Adipocyte (in vitro differentiated cells): Measurements from ENCODE around the gene SHROOM3.

Source experiments
- DNase-seq: peaks from one replicate; pipeline ENCODE4 v3.0.0-alpha.2; 2015; ENCODE audit warnings: low read depth
- H3K27me3 ChIP-seq: replicated peaks from 2 replicates; pipeline ENCODE4 v1.7.0; 2013; ENCODE audit warnings: mild to moderate bottlenecking, low read length, moderate library complexity; ENCODE audit not compliant: control insufficient read depth, insufficient read depth
- H3K36me3 ChIP-seq: 2 replicates; pipeline ENCODE4 v1.7.0; 2013; ENCODE audit warnings: low read length, mild to moderate bottlenecking, moderate library complexity; ENCODE audit not compliant: control insufficient read depth, insufficient read depth, severe bottlenecking
- H3K4me1 ChIP-seq: 2 replicates; pipeline ENCODE4 v1.7.0; 2013; ENCODE audit warnings: mild to moderate bottlenecking, low read length, moderate library complexity; ENCODE audit not compliant: control insufficient read depth, insufficient read depth
- H3K4me3 ChIP-seq: 2 replicates; pipeline ENCODE4 v1.7.0; 2013; ENCODE audit warnings: mild to moderate bottlenecking, low read length, moderate library complexity
- H3K9ac ChIP-seq: 2 replicates; pipeline ENCODE4 v1.7.0; 2013; ENCODE audit warnings: mild to moderate bottlenecking, low read length, moderate library complexity
- H3K9me3 ChIP-seq: 2 replicates; pipeline ENCODE4 v1.7.0; 2013; ENCODE audit warnings: mild to moderate bottlenecking, low read length, moderate library complexity; ENCODE audit not compliant: control insufficient read depth

SHROOM3 gene

DNA sequence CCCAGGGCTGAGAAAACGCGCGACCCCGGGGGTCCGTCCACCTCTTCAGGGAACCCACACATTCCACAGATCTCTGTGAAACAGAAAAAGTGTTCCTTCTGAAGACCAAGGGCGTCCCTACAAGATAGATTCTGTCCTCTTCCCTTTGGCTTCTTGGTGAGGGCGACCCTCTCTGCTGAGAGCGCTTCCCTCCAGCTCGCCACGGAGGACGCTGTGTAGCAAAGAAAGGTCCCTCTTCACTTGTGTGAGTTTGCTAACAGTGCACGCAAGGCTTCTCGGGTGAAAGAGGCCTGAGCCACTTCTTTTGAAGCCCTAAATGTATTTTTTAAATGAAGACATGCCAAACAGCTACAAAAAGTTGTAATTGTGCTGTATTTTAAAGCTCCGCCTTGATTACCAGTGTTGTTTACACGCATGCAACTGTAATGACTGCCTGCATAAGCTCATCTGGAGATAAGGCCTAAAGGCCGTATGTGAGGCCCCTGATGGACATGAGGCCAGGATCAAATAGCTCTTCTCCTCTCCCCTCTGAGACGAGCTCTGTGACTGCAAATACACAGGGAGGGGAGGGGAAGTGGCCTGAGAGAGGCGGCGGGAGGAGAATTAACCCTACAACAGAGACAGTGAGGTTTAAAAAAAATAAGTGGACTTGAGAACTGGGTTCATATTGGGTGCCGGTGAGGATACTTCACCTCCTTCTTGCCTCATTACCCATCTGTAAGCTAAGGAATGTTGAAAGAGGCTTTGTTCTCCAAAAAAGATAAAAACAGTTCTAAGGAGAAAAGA is 367.4 kb downstream of the SHROOM3 start:
- no peak overlapping the region for H3K4me3 ChIP-seq
- no peaks in the 10 kb centered on the region for H3K4me1 ChIP-seq
- H3K27me3 ChIP-seq = no peaks in the 10 kb centered on the region
- DNase-seq = no peak
- H3K9me3 ChIP-seq = no peaks in the 10 kb centered on the region
- H3K36me3 ChIP-seq = no peaks in the 10 kb centered on the region
- H3K9ac ChIP-seq = no peak overlapping the region

DNA sequence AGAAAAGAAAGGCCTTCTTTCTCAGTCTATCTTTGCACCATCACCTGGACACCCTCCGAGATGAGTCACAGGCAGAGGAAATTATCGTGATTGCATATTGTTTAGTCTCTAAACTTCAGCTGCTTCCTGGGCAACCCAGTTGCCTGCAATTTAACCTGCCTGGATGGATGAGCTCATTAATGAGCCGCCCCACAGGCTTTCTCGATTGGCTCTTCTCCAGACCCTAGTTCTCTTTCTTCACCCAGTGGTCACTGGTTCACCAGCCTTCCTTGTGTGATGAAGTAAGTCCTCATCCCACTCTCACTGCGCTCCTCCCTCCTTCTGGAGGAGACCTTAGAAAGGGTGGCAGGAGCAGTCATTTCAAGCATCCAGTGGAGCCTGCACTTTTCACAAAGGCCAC is 368.5 kb downstream of the SHROOM3 start:
- no peaks in the 10 kb centered on the region for H3K36me3 ChIP-seq
- no peaks in the 10 kb centered on the region for H3K4me1 ChIP-seq
- H3K9me3 ChIP-seq = peaks cover 9% of the 10 kb centered on the region
- no peaks in the 10 kb centered on the region for H3K27me3 ChIP-seq
- no peak overlapping the region for H3K9ac ChIP-seq
- no peak overlapping the region for H3K4me3 ChIP-seq
- peak; percentile 44 for DNase-seq

GRCh38 chr4:76804096-76804495 is 369.1 kb downstream of the SHROOM3 start:
- no peak overlapping the region for H3K9ac ChIP-seq
- no peaks in the 10 kb centered on the region for H3K36me3 ChIP-seq
- H3K27me3 ChIP-seq = no peaks in the 10 kb centered on the region
- peaks cover 10% of the 10 kb centered on the region for H3K9me3 ChIP-seq
- no peak for DNase-seq
- no peak overlapping the region for H3K4me3 ChIP-seq
- no peaks in the 10 kb centered on the region for H3K4me1 ChIP-seq

DNA sequence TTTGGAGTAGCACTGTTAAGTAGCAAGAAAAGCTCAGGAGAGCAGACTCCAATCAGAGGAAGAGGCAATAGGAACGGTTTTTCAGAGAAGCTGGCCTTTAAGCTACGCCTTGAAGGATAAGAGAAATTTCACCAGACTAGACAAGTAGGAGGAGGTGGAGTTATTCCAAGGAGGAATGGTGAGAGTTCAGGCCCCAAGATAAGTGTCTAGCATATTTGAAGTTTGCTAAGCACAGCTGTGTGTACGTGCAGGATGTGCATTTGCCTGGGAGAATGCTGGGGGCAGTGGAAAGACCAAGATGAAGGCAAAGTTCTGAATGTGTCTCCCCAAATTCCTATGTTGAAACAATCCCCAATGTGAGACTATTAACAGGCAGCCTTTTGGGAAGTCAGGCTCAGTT is 371.3 kb downstream of the SHROOM3 start:
- Histone ChIP-seq H3K9ac (no peak overlapping the region), H3K27me3 (no peaks in the 10 kb centered on the region), H3K4me3 (no peak overlapping the region), H3K4me1 (peaks cover 3% of the 10 kb centered on the region), H3K9me3 (peaks cover 10% of the 10 kb centered on the region), H3K36me3 (no peaks in the 10 kb centered on the region)
- DNase-seq = no peak

DNA sequence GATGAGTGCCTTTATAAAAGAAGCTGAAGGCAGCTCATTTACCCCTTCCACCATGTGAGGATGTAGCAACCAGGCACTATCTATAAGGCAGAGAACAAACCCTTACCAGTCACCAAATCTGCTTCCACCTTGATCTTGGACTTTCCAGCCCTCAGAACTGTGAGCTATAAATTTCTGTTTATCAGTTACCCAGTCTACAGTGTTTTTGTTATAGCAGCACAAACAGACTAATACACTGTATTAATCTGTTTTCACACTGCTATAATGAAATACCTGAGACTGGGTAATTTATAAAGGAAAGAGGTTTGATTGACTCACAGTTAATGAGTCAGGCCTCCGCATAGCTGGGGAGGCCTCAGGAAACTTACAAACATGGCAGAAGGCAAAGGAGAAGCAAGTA is 371.7 kb downstream of the SHROOM3 start:
- Histone ChIP-seq H3K9me3 (peaks cover 10% of the 10 kb centered on the region), H3K36me3 (no peaks in the 10 kb centered on the region), H3K4me1 (peaks cover 7% of the 10 kb centered on the region), H3K9ac (no peak overlapping the region), H3K4me3 (no peak overlapping the region), H3K27me3 (no peaks in the 10 kb centered on the region)
- no peak for DNase-seq

DNA sequence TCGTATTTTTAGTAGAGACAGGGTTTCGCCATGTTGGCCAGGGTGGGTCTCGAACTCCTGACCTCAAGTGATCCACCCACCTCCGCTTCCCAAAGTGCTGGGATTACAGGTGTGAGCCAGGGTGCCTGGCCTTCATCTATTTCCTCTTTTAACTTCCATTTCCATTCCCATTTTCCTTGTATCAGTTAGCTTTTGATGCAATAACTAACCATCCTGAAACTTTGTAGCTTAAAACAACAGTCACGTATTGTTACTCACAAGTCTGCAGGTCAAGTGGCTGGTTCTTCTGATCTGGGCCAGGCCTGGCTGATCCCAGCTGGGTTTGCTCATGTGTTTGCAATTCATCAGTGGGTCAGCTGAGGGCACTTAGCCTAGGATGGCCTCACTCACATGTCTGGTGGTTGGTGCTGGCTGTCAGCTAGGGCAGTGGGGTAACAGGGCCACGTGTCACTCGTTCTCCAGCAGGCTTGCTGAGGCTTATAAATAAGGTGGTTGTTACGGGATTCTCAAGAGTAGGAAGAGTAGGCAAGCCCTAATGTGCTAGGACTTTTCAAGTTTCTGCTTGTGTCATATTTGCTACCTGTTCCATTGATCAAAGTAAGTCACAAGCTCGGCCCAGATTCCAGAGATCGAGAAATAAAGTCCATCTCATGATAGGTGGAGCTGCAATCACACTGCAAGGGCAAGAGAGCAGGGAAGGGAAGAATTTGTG is 374.7 kb downstream of the SHROOM3 start:
- no peaks in the 10 kb centered on the region for H3K27me3 ChIP-seq
- H3K4me3 ChIP-seq = no peak overlapping the region
- H3K36me3 ChIP-seq = no peaks in the 10 kb centered on the region
- H3K9ac ChIP-seq = no peak overlapping the region
- DNase-seq = no peak
- peaks cover 10% of the 10 kb centered on the region for H3K9me3 ChIP-seq
- peaks cover 14% of the 10 kb centered on the region for H3K4me1 ChIP-seq

GRCh38 chr4:76811604-76812412 is 376.8 kb downstream of the SHROOM3 start:
- peak overlapping the region; percentile 18 for H3K4me3 ChIP-seq

DNA sequence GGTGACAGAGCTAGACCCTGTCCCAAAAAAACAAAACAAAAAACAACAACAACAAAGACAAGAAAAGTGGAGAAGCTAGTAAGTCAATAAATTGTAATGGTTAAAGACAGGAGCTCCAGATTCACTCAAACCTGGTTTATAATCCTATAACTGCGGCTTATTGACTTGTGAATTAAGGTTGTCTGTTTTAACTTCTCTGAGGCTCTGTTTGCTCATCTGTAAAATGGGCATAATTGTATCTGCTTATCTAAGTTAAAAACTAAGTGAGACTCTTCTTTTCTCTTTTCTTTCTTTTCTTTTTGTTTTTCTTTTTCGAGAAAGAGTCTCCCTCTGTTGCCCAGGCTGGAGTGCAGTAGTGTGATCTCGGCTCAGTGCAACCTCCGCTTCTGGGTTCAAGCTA is 378.0 kb downstream of the SHROOM3 start:
- DNase-seq = no peak
- H3K36me3 ChIP-seq = no peaks in the 10 kb centered on the region
- H3K27me3 ChIP-seq = no peaks in the 10 kb centered on the region
- H3K4me3 ChIP-seq = no peak overlapping the region
- no peak overlapping the region for H3K9ac ChIP-seq
- peaks cover 14% of the 10 kb centered on the region for H3K4me1 ChIP-seq
- H3K9me3 ChIP-seq = peaks cover 13% of the 10 kb centered on the region

More at GRCh38 chr4:76811604-76812412, 376.8 kb downstream of the SHROOM3 start:
- peak; percentile 15 for DNase-seq
- peaks cover 17% of the 10 kb centered on the region for H3K9me3 ChIP-seq
- no peak overlapping the region for H3K9ac ChIP-seq
- H3K27me3 ChIP-seq = no peaks in the 10 kb centered on the region
- H3K4me1 ChIP-seq = peaks cover 14% of the 10 kb centered on the region
- no peaks in the 10 kb centered on the region for H3K36me3 ChIP-seq

DNA sequence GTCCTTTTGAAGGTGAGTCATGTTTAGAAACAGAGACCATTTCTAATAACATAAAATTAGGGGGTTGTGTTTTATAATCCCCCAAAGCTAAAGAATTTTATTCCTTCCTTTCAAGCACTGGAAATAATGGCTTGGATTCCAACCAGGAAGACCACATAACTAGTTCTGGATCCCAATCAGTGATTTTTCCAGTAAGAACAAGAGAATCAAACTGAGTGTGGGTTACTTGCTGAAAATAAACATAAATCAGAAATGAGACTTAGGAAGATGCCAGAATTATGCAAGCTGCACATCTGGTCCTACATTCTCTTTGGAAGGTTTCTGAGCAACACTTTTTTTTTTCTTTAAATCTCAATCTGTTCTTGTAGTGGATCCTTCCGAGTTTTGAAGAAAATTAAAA is 386.6 kb downstream of the SHROOM3 start:
- no peaks in the 10 kb centered on the region for H3K9me3 ChIP-seq
- DNase-seq = peak; percentile 50
- H3K4me1 ChIP-seq = peaks cover 4% of the 10 kb centered on the region
- H3K27me3 ChIP-seq = no peaks in the 10 kb centered on the region
- no peak overlapping the region for H3K4me3 ChIP-seq
- no peak overlapping the region for H3K9ac ChIP-seq
- H3K36me3 ChIP-seq = no peaks in the 10 kb centered on the region

DNA sequence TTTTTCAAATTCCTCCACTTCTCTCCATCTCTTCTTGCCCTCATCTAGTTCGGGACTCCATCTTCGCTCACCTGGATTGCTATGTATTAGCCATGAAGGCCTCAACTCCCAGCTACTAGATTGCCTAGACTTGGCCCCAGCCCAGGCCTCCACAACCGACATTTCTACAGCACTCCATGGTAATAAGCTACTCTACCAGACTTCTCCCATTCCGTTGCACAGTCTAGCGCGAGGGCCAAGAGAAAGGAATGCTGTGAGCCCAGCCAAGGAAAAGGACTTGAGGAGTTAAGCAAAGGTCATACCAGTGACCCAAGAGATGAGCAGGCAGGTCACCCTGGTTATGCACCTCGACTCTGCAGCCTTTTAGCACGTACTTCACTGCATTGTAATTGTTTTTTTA is 387.3 kb downstream of the SHROOM3 start:
- H3K36me3 ChIP-seq = no peaks in the 10 kb centered on the region
- no peak overlapping the region for H3K4me3 ChIP-seq

GRCh38 chr4:76823495-76823894 is 388.5 kb downstream of the SHROOM3 start:
- Histone ChIP-seq H3K4me3 (no peak overlapping the region), H3K9me3 (no peaks in the 10 kb centered on the region), H3K9ac (no peak overlapping the region), H3K27me3 (no peaks in the 10 kb centered on the region), H3K36me3 (no peaks in the 10 kb centered on the region), H3K4me1 (peaks cover 4% of the 10 kb centered on the region)
- DNase-seq = no peak

More for the DNA sequence above, 387.3 kb downstream of the SHROOM3 start:
- Histone ChIP-seq H3K27me3 (no peaks in the 10 kb centered on the region), H3K9me3 (no peaks in the 10 kb centered on the region), H3K4me1 (peaks cover 4% of the 10 kb centered on the region), H3K9ac (no peak overlapping the region)
- DNase-seq = no peak
